ENCODE results near the gene TBC1D17.
A peak's percentile ranks its signal among the peaks of the same experiment; 100 is the strongest.

Gene TBC1D17

GRCh38 chr19:49862391-49863253 lies 14.9 kb upstream of the TBC1D17 start:
- no peak for DNase-seq

DNA sequence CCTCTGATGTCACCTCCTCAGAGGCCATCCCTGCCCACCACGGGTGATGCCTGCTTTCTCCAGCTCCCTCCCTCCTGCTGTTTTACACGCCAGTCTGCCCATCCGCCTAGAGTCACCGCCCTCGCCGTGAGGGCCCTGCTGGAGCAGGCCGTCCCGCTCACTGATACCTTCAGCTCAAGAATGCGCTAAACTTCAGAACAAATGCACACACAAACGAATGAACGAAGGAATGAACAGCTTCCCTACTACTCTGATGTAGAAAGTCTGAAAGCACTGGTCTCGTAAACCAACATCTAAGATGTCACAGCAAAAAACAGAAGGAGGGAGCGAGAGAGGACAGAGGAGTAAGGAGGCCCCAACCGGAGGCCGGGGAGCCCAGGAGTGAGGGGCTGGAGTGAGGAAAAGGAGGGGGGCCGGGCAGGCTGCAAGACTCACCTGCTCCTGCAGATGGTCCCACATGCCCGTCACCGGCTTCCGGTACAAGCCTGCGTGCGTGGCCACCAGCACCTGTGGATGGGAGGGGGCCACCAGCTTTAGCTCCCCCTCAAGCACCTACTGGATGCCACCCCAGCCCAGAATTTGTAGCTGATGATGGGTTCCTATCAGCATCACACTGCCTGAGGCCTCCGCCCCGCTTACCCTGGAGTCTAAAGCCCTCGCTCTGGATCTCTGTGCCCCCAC lies 14.1 kb upstream of the TBC1D17 start:
- DNase-seq, result no peak

- DNase-seq, result no peak
Observed at GRCh38 chr19:49863935-49864320, 13.6 kb upstream of the TBC1D17 start.

DNA sequence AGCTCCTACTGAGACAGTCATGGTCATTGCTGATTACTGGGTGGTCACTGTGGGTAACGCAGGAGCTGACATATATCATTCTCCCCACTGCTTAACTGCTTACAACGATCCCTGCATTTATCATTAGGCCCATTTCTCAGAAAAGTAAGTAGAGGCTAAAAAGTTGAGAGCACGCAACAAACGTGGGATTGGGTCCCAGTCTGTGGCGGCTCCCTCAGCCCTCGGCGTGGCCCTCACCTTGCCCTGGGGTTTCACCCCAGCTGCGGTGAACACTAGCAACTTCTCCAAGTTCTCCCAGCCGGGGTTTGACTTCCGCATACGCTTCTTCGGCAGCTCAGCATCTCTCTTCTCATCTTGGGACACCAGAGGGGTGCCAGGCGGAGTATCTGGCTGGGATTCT lies 12.6 kb upstream of the TBC1D17 start:
- DNase-seq, result no peak

DNA sequence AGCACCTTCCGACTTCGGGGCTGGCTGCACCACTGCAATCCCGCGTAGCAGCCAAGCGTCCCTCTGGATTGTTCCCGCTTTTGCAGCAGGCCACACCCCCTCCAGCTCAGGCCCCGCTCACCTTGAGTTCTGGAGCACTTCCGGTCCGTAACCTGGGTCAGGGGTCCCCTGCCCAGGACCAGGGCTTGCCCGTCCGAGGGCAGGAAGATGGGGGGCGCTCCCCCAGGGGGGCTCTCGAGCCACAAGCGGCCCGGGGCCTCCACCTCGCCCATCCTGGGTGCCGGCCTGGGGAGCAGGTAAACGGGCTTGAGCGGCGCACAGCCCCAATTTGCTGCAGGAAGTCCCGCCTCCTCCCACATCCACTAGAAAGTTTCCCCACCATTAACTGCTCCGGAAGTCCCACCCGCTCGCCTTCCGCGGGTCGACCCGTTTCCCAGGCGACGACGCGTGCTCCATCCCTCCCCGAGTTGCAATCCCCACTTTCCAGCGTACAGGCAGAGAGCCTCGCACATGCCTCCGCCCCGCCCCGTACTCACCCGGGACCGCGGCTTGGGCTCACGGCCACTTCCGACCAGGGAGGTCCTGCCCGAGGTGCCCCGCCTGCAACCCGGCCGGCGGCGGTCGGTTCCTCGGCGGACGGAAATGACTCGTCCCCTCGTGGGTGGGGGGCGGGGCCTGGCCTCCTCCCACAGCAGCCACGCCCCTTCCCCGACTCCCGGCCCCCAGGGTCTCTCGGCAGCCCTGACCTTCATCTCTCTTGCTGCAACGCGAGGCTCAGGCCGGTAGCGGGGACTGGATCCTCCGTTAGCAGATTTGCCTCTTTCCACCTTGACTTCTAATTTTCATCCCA lies 10.3 kb upstream of the TBC1D17 start, which contains the start of gene PNKP:
Gene PNKP (minus strand): TSS at position 644 of the 850 bp plus-strand sequence. CDS start 372 bp downstream, at position 272.
- DNase-seq, result peak; percentile 94

DNA sequence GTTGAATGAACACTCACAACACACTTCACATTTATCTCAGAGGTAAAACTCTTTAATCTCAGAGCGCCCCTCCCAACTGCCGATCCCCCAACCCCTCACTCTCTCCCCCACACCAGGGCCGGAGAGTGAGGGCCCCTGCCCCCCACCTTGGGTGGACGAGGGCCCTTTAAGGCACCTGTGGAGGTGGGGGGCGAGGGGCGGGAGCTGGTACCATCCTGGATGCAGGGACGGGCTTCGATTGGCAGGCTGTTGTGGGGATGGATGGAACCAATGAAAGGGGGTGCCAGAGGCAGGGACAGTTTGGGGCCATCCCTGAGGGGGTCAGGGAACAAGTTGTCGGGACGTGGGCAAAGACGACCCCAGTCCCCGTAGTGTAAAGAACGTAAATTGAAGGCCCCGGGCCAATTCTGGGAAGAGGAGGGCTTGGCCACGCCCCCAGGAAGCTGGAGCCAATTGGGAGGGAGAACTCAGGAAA lies 8.5 kb upstream of the TBC1D17 start:
- no peak for DNase-seq

- peak; percentile 99 to 100 for DNase-seq
Observed at GRCh38 chr19:49869484-49870308, 7.8 kb upstream of the TBC1D17 start.

GRCh38 chr19:49870309-49870901 lies 7.1 kb upstream of the TBC1D17 start:
- no peak for DNase-seq

DNA sequence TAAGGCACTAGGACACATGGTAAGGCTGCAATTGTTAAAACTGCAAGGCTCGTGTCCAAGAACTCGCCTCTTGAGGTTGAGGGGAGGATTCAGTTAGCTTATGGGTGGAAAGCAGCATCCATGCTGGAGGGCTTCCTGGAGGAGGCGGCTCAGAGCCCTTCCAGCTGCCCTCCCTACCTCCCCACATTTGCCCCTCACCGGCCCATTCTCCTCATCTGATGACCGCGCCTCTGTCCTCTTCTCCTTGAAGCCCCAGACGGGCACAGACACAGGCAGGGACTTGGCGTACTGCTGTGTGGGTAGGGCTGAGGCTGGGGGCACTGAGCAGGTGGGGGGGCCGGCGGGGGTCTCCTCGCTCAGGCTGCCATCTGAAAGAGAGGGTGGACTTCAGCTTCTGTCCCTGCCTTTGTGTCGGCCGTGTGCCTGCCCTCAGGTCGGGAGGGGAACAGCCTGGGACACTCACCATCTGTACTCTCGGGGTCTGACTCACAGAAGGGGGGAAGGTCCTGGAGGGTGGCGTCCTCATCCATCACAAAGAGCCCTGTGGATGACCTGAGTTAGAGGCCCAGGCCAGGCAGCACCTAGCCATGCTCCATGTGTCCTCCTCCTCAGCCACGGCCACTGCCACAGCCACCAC lies 6.0 kb upstream of the TBC1D17 start:
- no peak for DNase-seq

DNA sequence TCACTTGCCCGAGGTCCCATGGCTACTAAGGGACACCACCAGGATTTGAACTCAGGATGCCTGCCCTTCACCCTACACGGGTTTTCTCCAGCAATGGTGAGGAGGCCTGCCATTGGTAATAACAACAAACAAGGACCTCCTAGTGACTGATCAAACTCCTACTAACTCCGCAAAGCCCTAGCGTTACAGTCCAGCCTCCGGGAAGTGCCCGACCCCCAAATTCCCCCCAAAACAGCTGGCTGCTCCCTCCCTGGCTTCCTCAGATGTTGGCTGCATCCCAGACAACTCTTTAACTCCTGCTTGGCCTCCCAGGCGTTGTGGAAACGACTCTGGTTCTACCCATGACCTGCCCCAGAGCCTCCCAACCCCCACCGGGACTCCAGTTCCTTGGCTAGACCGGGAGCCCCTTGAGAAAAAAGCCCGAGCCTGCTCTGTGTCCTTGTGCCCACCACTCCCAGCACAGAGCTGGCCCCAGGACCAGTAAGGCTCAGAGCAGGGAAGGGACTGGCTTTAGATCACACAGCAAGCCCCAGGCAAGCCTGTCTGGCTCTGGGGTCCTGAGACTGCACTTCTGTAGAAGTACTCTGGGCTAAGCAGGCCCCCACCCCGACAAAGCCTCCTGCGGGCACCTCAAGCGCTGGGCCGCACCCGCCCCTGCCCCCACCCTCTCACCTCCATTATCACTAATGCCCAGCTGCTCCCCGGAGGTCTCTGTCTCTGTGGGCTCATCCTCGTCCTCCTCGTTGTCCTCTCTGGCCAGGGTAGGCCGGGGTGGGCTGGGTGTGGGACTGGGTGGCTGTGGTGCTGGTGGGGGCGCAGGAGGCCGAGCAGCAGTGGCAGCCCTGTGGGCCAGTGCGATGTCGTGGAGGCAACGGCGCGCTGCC lies 5.0 kb upstream of the TBC1D17 start:
- DNase-seq, result no peak

DNA sequence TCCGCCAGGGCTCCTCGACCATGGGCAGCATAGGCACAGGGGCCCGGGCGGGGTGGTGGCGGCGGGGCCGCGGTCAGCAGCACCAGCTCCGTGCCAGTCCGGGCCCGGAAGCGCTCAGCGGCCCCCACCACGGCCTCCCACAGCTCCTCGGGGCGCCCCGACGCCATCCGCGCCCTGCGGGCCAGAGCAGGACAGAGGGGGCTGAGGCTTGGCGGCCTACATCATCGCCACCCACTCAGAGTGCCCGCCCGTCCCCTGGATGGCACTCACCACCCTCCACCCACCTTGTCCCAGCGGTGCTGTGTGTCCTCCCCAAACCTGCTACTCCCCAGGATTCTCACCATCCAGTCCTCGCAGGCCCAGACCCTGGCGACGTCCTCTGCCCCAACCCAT lies 4.4 kb upstream of the TBC1D17 start:
- DNase-seq, result no peak

- DNase-seq, result no peak
Observed at GRCh38 chr19:49873834-49874233, 3.7 kb upstream of the TBC1D17 start.

- DNase-seq, result no peak
Observed at GRCh38 chr19:49874503-49875157, 2.9 kb upstream of the TBC1D17 start.

DNA sequence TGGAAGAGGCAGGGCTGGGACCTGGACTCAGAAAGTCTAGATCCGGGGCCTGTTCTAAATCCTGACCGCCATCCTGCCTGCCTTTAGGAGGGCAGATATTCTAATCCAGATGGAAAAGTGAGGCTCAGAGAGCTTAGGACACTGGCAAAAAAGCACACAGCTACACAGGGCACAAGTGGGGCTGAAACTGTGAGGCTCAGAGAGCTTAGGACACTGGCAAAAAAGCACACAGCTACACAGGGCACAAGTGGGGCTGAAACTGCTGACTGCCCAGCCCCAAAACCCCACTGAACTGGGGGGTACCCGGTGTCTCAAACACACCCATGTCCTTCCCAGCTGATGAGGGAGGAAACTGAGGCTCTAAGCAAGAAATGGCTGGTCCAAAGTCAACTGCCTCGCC lies 2.3 kb upstream of the TBC1D17 start:
- no peak for DNase-seq

GRCh38 chr19:49875857-49876421 lies 1.6 kb upstream of the TBC1D17 start:
- peak; percentile 22 to 78 for DNase-seq

DNA sequence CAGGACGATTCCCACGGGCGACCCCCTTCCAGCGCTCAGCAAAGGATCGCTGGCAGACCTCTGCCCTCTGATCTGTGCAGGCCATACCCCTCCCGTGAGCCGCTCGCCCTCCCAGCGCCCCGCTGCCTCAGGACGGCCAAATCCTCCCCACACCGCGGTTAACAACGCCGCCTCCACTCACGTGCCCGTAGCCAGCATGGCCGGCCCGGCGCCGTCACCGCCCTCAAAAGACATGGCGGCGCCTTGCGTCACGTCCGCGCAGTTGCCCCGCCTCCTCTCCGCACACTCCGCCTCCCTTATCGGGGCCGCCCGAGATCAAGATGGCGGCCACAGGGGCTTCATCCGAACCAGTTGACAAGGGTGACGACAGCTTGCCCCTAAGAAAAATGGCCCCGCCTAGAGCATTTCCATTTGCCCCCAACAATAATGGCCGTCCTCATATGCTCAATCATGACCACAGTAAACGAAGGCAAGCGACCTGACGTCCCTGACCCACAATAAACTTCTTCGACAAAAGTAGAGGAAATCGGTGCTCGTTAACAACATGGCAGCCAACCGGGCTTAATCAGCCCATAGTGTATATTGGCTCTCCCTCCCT lies 981 bp upstream of the TBC1D17 start:
- peak; percentile 98 to 99 for DNase-seq

DNA sequence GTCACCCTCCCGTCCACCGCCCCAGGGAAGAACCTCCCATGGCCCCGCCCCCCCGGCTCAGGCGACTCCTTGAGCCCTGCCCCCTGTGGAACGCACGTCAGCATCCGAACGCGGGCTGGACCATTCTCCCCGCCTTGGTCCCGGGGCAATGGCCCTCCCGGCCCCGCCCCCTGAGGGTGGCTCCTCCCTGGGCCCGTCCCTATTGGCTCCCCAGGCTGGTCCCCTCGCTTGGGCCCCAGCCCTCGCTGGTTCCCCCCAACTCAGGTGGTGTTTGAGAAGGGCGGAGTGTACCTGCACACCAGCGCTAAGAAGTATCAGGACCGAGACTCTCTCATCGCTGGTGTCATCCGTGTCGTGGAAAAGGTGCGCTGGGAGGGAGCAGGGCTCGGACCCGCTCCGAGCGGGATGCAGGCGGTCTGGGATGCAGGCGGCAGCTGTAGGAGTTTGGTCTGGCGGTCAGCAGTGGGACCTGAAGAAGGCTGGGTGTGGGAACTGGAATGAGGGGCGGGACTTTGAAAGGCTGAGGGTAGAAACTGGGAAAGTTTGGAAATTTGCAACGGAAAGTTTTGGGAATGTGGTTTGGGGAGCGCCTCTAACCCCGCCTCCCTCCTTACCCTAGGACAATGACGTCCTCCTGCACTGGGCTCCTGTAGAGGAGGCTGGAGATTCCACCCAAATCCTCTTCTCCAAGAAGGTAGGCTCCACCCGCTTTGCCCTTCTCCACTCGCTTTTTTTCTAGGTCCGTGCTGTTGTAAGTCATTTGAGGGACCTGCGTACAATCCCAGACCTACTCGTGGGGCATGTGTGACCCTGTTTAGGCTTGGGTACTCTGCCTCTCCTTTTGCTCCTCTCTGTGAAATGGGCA lies 609 bp downstream of the TBC1D17 start:
- peak; percentile 96 for DNase-seq

- no peak for DNase-seq
Observed at GRCh38 chr19:49878744-49879070, 1.2 kb downstream of the TBC1D17 start.

Data from NCI-H524 (cell line).